COLO829 (cell line): ENCODE data around the gene KCNAB3.

Source experiments
- DNase-seq: peaks from one replicate; pipeline ENCODE4 v3.0.0; 2012; ENCODE audit warnings: low spot score

KCNAB3 gene

DNA sequence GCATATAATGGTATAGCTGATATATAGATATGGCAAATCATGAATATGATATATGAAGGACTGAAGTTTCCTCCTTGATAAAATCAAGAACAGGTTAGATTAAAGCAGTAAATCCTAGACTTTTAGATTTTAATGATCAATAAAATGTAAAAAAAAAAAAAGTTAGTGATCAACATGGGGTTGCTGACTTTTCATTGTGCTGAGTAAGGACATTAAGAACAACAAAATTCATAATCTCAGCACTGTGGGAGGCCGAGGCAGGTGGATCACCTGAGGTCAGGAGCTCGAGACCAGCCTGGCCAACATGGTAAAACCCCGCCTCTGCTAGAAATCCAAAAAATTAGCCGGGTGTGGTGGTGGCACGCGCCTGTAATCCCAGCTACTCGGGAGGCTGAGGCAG lies 51.4 kb downstream of the KCNAB3 start:
- no peak for DNase-seq

DNA sequence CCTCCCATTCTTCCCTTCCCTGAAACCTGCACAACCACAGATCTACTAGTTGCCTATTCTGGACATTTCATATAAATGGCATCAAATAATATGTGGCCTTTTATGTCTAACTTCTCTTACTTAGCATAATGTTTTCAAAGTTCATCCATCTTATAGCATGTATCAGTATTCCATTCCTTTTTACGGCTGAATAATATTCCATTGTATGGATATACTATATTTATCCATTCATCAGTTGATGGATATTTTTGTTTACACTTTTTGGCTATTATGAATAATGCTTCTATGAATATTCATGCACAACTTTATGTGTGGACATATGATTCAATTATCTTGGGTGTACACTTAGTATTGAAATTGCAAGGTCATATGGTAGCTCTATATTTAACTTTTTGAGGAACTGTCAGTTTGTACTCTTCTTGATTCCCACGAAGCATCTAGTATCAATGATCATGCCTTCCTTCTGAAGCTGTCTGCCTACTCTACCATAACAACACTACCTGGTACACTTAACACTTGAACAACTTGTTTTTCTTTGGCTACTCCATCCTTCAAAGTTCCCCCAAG lies 53.8 kb downstream of the KCNAB3 start:
- DNase-seq, result no peak

DNA sequence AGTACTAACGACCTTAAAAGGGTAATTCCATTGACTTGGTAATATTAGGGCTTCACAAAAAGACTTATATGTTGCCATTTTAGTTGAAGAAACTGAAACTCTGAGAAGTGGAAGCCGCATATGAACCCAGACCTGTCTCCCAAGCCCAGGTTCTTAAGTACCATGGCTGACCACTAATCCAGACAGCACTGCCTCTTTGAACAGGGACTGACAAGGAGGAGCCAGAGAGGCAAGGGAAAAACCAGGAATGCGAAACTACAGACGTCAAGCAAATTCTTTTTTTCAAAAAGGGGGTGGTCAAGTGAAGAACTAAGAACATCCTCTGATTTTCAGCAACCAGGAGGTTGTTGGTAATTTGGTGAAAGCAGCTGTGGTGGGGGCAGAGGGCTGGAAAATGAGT lies 56.6 kb downstream of the KCNAB3 start:
- DNase-seq, result no peak
